ENCODE measurements around the gene DHH. TPM values are rescaled to one million over a fixed set of nuclear protein-coding genes. Genes with fewer than 3 reads are reported as not detected.

DHH gene
- total RNA-seq, 2 experiments from 2014 or later: not detected

DNA sequence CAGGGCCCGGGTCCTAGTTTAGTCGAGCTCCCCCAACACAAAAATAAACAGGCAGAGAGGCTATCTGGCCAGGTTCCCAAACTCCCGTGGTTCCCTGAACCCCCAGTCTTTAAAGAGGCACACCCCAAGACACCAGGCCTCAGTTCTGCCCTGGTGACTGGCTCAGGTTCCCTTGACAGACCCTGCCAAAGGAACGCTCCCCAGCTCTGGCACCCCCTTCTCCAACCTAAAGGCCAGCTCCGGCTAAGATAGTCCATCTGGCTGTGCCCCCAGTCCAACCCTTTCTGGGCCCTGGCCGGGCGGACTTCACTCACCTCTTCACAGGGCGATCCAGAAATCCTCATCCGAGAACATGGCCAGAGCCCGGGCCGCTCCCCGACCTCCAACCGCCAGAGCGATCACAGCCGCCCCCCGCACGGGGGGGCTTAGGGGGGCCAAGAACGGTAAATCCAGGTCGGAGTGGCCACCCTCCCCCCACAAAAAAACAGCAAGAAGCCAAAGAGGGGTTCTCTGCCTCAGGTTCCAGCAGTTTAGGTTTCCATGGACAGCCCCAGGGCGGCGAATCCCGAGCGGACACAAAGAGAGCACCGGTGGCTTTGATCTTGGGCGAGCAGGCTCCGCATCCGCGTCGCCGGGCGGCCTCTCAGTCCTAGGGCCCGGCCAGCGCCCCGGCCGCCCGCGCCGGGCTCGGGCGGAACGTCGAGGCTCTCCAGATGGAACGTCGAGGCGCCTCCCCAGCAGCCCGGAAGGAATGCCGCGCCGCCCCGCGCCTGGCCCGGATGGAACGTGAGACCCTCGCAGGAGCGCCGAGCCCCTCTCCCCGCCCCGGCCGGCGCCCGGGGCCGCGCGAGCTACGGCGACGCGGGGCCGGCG is 35.1 kb downstream of the DHH start:
- ChIA-PET POLR2A (interaction anchor here (0.6 to 1.9 kb wide), 6 partner anchors 10 to 100 kb away, joined by 3 to 11 read pairs (median 6); partner anchors contain the start of genes RHEBL1 and TUBA1B), CTCF (interaction anchor here (1.0 to 2.9 kb wide), 6 partner anchors 10 to 134 kb away, joined by 3 to 12 read pairs (median 4); partner anchors contain the start of genes FKBP11 and RHEBL1)

DNA sequence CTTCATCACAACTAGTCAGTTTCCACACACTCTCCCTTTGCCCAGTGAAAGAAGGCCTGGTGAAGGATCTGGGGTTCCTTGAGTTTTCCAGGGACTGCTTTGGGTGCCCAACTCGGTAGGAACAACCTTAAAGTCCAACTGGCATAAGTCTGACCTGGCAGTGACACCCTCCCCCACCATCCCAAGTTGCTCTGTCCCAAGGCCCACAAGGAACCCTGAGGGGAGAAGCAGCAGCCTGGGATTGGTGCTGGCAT is 35.6 kb downstream of the DHH start:
- POLR2A ChIA-PET: interaction anchor here (1.2 to 1.9 kb wide), 2 partner anchors 11 to 36 kb away, joined by 3 to 9 read pairs; partner anchors contain the start of gene RHEBL1
- CTCF ChIA-PET: interaction anchor here (1.0 to 2.9 kb wide), 3 partner anchors 11 to 29 kb away, joined by 4 to 12 read pairs (median 5); partner anchors contain the start of gene RHEBL1

DNA sequence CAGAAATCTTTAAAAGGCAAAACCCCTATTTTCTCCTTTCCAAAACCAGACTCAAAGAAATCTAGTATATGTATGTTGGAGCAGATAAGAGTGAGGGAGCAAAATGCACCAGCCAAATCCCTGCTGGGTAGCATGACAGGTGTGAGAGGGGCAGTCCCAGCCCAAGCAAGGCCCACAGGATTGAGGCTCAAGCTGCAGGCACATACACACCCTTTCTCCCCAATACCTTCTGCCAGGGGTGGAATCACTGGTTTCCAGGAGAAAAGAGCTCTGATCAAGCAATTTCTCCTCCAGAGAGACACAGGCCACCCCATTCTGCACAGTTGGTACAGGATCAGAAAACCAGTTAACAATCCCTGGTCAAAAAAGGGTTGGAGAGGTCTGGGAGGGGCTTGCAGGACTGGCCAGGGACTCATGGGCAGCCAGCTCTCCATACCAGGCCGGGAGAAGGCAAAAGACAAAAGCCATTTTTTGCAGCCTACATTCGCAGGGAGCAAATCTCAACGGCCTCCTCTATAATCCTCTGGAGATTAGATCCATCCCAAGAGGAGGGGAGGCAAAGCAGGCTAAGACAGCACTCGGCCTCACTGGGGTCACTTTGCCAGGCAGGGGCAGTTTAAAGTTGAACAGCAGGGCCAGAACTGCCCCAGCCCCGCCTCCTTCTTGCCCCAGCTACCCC is 36.1 kb downstream of the DHH start:
- ChIA-PET CTCF (interaction anchor here (0.7 to 2.9 kb wide), 4 partner anchors 10 to 30 kb away, joined by 3 to 12 read pairs (median 4); partner anchors contain the start of gene RHEBL1), POLR2A (interaction anchor here (1.2 to 1.9 kb wide), 2 partner anchors 11 to 37 kb away, joined by 3 to 9 read pairs; partner anchors contain the start of gene RHEBL1)

DNA sequence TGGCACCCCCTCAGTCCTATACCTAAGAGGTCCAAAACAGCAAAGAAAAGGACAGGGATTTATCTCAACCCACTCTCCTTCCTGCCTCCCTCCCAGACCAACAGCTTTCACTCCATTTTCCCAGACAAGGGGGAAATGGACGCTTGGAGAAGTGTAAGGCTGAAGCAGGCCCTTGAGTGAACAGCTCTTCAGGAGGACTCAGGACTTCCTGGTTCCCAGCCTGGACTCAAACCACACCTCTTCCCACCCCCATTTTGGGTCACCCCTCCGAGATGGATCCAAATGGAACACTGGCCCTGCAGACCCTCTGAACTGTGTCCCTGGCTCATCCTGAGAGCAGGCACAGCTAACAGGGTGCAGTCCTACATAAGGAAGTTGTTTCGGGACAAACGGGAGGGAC is 36.7 kb downstream of the DHH start:
- ChIA-PET POLR2A (no interaction called here), CTCF (interaction anchor here (2.9 kb wide), 1 partner anchor 14 kb away, joined by 12 read pairs; no protein-coding TSS in a partner anchor)

DNA sequence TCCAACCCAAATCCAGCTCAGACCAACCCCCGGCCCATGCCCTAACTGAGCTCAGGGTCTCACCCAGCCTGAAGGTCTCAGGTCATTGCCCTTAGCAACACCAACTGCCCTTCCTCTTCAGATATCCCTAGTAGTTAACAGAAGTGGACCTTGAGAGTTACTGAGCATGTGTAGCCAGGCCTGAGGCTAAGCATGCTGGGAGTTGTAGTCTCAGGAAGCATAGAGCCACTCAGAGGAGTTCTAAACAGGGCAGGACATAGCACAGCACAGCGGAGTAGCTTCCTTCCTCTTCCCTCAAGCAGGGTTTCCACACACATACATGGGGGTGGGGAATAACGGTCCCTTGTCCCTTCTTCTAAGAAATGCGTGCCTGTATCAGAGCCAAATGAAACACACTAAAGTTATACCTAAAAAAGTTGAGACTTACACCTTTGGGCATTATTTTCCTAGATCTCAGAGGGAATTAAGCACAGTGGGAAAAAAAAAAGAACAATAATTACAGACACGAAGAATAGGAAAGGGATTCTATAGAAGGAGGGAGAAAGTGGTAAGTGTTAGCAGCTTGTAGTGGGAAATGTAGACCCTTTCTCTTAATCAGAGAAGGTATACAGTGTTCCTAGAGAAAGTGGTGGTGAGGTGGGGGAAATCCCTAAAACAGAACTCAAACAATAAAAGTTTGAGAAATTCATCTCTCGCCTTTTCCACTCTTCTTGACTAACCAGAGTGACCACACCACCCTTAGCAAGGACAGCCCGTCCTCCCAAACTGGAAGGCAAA is 38.4 kb downstream of the DHH start:
- ChIA-PET POLR2A (interaction anchor here (0.6 to 2.4 kb wide), 4 partner anchors 13 to 204 kb away, joined by 3 to 6 read pairs (median 4); partner anchors contain the start of genes DDX23 and RHEBL1), CTCF (interaction anchor here (0.6 to 2.9 kb wide), 8 partner anchors 8 to 124 kb away, joined by 3 to 12 read pairs (median 4); partner anchors contain the start of gene LMBR1L)

DNA sequence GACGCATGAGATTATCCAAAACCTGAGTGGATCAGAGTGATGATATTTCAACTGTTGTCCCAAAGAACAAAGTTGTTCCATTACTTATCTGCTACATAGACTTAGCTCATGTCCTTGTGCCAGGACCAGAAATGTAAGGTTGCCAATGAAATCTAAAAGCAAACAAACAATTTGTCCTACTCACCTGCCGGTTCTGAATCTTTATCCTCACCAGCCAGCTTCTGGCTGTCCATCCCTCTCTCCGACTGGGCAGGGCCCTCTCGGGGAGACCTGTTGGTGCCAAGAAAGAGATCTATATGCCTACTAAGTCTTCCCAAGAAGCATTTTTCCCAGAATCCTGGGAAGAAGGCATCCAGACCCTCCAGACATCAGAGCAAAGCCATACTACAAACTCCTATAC is 39.5 kb downstream of the DHH start:
- POLR2A ChIA-PET: interaction anchor here (0.5 to 2.4 kb wide), 3 partner anchors 12 to 37 kb away, joined by 3 to 6 read pairs (median 3); no protein-coding TSS in a partner anchor

DNA sequence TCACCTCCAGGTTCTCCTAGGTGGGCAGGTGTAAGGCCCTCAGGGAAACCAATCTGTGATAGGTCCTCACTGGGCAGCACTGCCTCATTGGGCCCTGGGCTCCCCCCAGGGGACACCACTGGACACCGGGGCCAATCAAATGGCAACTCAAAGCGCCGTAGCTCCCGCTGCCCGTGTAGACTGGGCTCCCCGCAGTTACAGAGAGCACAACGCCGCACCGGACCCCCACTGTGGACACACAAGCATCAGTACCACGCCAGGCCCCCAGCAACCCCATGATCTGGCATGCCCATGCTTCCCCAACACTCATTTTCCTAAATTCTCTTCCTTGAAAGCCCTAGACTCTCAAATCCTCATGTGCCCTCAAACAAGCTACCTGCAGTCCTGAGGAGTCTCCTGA is 40.1 kb downstream of the DHH start:
- ChIA-PET CTCF (interaction anchor here (0.6 to 2.0 kb wide), 3 partner anchors 9 to 43 kb away, joined by 3 to 9 read pairs (median 4); no protein-coding TSS in a partner anchor), POLR2A (interaction anchor here (0.5 to 2.4 kb wide), 2 partner anchors 11 to 22 kb away, joined by 3 to 6 read pairs; no protein-coding TSS in a partner anchor)

More for the DNA sequence above, 39.5 kb downstream of the DHH start:
- CTCF ChIA-PET: interaction anchor here (0.6 to 2.0 kb wide), 6 partner anchors 9 to 125 kb away, joined by 3 to 9 read pairs (median 4); partner anchors contain the start of gene LMBR1L

DNA sequence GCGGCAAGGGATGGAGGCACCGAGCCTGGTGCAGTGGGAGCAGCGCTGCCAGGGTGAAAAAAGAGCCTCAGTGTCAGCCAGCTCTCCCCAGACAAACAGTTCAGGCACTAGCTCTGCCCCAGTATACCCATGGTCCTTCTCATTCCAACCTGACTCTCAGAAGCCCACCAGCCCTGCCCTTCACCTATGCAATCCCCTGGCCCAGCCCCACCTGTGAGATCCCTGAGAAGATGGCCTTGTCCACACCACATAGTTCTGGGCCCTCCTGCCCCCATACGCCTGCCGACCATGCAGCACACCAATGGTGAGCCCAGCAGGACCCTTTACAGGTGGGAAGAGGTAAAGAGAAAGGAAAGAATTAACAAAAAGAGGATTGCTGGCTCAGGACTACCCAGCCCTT is 40.5 kb downstream of the DHH start:
- ChIA-PET CTCF (interaction anchor here (0.6 kb wide), 1 partner anchor 1723 kb away, joined by 3 read pairs; no protein-coding TSS in a partner anchor), POLR2A (interaction anchor here (2.4 kb wide), 1 partner anchor 11 kb away, joined by 6 read pairs; no protein-coding TSS in a partner anchor)

DNA sequence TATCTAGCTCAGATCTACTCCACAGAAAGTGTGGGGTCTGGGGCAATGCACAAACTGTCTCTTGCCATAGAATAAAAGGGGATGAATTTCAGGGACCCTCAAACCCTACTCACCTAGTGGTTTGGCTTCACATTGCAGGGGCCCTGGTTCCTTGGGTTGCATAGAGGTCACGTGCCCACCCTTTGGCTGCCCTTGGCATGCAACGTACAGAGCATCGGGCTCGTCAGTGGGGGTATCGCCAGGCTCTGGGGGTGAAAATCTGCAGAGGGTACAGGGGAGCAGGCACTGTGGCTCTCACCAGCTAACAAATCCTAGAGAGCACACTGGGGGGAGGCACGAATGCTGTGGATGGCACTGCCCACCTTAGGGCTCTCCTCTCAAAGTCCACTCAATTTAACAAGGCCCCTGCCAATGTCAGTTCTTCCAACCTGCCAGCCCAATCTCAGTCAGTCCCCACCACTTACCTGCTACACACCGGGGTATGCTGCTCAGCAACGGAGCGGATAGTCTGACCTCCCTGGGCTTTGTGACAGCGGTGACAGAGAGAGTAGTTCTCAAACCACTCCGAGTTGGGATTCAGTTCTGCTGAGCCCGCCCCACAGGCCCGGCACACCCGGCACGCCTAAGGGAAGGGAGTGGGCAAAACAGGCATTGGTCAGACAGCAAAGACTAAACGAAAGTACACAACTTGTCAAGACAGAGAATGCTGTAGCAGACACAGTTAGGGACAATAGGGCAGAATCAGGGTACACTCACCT is 42.0 kb downstream of the DHH start:
- ChIA-PET CTCF (no interaction called here), POLR2A (no interaction called here)

DNA sequence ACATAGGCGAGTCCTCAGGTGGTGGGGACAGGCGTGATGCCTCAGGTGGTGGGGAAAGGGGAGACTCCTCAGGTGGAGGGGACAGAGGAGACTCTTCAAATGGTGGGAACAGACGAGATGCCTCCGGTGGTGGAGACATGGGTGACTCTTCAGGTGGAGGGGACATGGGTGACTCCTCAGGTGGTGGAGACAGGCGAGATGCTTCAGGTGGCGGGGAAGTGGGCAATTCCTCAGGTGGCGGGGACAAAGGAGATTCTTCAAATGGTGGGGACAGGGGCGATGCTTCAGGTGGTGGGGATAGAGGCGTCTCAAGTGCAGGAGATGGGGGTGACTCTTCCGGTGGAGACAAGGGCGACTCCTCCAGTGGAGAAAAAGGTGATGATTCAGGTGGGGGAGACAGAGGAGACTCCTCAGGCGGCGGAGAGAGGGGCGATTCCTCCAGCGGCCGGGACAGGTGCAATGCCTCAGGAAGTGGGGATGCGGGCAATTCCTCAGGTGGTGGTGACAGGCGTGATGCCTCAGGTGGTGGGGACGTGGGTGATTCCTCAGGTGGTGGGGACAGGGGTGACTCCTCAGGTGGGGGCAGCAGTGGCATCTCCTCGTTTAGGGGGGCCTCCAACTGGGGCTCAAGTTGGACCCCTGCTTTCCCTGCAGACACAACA is 42.7 kb downstream of the DHH start:
- CTCF ChIA-PET: no interaction called here
- POLR2A ChIA-PET: no interaction called here

DNA sequence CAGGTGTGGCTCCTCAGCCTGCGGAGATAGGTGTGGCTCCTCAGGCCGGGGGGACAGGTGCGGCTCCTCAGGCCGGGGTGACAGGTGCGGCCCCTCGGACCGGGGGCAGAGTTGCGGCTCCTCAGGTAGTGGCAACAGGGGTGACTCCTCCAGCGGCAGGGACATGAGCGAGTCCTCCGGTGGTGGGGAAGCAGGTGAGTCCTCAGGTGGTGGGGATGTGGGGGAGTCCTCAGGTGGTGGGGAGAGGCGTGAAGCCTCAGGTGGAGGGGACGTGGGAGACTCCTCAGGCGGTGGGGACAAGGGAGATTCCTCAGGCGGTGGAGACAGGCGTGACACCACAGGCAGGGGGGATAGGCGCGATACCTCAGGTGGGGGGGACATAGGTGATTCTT is 43.2 kb downstream of the DHH start:
- POLR2A ChIA-PET: no interaction called here
- CTCF ChIA-PET: no interaction called here

DNA sequence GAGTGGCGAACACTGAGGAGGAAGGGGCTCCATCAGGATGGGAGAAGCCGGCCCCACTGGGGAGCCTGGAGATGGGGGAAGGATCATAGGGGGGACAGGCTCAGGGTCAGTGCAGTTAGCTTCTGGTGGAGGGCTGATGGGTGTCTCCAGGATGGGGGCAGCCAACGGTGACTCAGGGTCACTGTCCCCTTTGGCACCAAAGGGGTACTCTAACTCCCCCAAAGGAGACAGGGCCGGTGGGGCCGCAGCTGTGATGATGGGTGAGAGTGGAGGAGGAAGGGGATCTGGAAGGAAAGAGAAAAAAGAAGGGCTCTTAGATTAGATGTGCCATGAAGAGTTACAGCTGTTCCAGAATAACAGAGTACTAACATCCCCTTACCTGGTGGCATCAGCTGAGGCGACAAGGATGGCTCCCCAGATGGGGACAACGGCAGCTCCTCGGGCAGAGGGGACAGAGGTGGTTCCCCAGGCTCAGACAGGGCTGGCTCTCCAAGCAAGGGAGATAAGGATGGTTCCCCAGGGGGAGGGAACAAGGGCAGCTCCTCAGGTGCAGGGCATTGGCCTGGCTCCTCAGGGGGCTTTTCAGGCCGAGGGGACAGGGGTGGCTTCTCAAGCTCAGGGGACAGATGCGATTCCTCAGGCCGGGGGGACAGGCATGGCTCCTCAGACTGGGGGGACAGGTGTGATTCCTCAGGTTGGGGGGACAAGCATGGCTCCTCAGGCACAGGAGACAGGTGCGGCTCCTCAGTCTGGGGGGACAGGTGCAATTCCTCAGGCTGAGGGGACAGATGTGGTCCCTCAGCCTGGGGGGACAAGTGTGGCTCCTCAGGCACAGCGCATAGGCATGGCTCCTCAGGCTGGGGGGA is 43.9 kb downstream of the DHH start:
- ChIA-PET CTCF (interaction anchor here (3.0 kb wide), 1 partner anchor 13 kb away, joined by 8 read pairs; no protein-coding TSS in a partner anchor), POLR2A (no interaction called here)

DNA sequence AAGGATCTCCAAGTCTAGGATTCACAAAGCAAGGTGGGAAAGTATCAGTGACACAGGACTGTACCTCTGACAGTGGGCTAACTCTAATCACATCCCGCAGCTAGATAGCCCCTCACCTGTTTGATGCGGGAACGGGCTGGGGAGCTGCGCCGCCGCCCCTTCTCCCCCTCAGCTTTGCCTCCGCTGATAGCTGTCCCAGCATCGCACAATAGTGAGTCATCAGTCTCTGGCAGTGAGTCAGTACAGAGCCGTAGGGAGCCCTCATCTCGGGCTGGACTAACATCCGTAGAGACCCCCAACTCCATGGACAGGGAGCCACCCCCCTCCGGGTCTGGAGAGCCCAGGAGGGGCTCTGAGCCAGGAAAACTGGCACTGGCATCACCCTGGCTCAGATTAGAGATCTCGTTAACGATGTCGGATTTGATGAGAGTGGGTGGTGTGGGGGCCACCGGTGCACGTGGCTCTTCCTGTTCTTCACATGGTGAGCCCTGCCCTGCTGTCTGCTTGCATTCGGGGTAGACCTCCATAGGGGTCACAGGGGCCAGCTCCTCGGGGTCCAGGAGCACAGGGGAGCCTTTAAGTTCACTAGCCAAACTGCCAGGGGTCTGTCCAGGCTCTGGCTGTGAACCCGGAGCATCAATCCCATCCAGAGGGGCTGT is 44.9 kb downstream of the DHH start:
- POLR2A ChIA-PET: no interaction called here
- CTCF ChIA-PET: interaction anchor here (3.0 kb wide), 1 partner anchor 14 kb away, joined by 8 read pairs; no protein-coding TSS in a partner anchor

DNA sequence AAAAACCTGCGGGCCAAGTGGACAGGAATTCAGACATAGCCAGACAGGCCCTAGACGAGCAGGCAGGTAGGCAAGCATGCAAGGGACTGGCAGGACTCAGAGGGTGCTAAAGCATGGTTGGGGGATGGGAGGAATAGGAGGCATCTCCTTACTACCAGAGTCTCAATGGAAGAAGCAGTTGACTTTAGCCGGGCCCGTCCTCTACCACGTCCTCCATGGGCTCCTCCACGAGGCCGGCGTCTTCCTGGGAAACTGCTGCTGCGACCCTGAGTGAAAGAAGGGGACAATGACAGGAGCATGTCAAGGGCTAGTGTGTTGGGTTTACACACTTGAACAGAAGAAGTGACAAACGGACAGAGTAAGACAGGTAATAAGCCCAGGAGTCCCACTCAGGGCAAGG is 45.6 kb downstream of the DHH start:
- ChIA-PET POLR2A (no interaction called here), CTCF (interaction anchor here (0.6 to 3.0 kb wide), 3 partner anchors 10 to 488 kb away, joined by 3 to 8 read pairs (median 3); no protein-coding TSS in a partner anchor)

DNA sequence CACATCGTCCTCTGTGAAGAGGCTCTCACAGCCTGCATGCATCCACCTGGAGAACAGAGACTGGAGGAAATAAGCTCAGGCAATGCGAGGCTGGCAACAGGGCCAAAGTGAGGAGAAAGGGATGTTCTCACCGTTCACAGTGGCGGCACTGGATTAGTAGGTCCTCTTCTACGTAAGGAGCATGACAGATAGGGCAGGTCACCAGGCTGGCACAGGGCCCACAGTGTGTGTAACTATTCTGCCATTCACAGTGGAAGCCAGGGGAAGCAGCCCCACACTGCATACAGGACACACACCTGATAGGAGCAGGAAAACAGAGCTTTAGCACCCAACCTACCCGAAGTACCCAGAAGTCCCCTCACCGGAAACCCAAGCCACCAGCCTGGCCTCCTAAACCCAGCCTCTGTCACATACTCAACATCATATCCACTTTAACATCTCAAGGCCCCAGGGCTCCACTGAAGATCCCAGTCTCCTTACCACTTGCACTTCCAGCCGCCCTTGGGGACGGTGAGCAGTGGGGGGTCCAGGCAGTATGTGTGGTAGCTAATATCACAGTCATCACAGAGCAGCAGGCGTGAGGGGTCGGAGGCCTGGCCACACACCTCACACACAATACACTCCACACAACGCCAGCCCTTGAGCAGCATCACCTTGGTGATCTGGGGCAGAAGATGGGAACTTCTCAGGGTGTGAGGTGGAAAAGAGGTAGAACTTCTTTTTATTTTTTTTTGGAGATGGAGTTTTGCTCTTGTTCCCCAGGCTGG is 48.3 kb downstream of the DHH start:
- ChIA-PET POLR2A (interaction anchor here (0.5 kb wide), 1 partner anchor 10 kb away, joined by 4 read pairs; no protein-coding TSS in a partner anchor), CTCF (interaction anchor here (0.5 to 0.9 kb wide), 4 partner anchors 9 to 157 kb away, joined by 3 to 4 read pairs (median 4); no protein-coding TSS in a partner anchor)

All from activated CD8-positive, alpha-beta memory T cell treated with anti-CD3 and anti-CD28 coated beads for 36 hours (primary cell).